Liver (tissue), 9 donors: ENCODE measurements around the gene LRRC70. TPM values are rescaled to one million over a fixed set of nuclear protein-coding genes. Genes with fewer than 3 reads are reported as not detected.

Experiments used
- DNase-seq: peaks from one replicate; pipeline ENCODE4 v3.0.0-alpha.2; 2017; ENCODE audit warnings: low spot score
- H3K27ac ChIP-seq, 2 donors: one replicate each; pipeline ENCODE4 v1.7.0; 2013; ENCODE audit warnings: inconsistent platforms in 2 of 2, low read length in 2 of 2, control low read depth in 1 of 2, low read depth in 1 of 2, mild to moderate bottlenecking in 1 of 2
- H3K27me3 ChIP-seq, 4 donors: one replicate each; pipeline versions ENCODE4 v1.6.1 to v1.7.0; 2013; ENCODE audit warnings: low read length in 3 of 4, inconsistent platforms in 1 of 4, mild to moderate bottlenecking in 1 of 4, moderate library complexity in 1 of 4; ENCODE audit not compliant: control insufficient read depth in 4 of 4, insufficient read depth in 4 of 4
- H3K36me3 ChIP-seq, 4 donors: one replicate each; pipeline versions ENCODE4 v1.6.1 to v1.7.0; 2013; ENCODE audit warnings: low read length in 3 of 4, mild to moderate bottlenecking in 3 of 4, low read depth in 1 of 4, moderate library complexity in 1 of 4; ENCODE audit not compliant: control insufficient read depth in 4 of 4, insufficient read depth in 3 of 4
- H3K4me1 ChIP-seq, 4 donors: one replicate each; pipeline versions ENCODE4 v1.6.1 to v1.7.0; 2013; ENCODE audit warnings: low read length in 3 of 4, mild to moderate bottlenecking in 3 of 4, moderate library complexity in 1 of 4; ENCODE audit not compliant: control insufficient read depth in 4 of 4, insufficient read depth in 4 of 4
- H3K4me3 ChIP-seq, 3 donors: one replicate each; pipeline versions ENCODE4 v1.6.1 to v1.7.0; 2013; ENCODE audit warnings: low read length in 3 of 3, control low read depth in 1 of 3, low read depth in 1 of 3, mild to moderate bottlenecking in 1 of 3
- H3K9ac ChIP-seq, 2 donors: one replicate each; pipeline ENCODE4 v1.7.0; 2013; ENCODE audit warnings: low read length in 2 of 2, mild to moderate bottlenecking in 2 of 2, moderate library complexity in 2 of 2, control low read depth in 1 of 2, low read depth in 1 of 2
- H3K9me3 ChIP-seq, 4 donors: one replicate each; pipeline versions ENCODE4 v1.6.1 to v1.7.0; 2013; ENCODE audit warnings: low read length in 3 of 4; ENCODE audit not compliant: control insufficient read depth in 4 of 4
- ATF3 ChIP-seq: IDR thresholded peaks from 2 replicates; pipeline ENCODE4 v1.6.1; 2016; ENCODE audit warnings: antibody characterized with exemption
- CTCF ChIP-seq: fragments of 150-350 bp; IDR thresholded peaks from 2 replicates; pipeline ENCODE4 v1.5.1; 2017; ENCODE audit warnings: improper control_type of control experiment, low read depth, low read length; ENCODE audit not compliant: missing input control
- FOXA1 ChIP-seq: IDR thresholded peaks from 2 replicates; pipeline ENCODE4 v1.6.1; 2016; ENCODE audit warnings: antibody characterized with exemption
- FOXA2 ChIP-seq: IDR thresholded peaks from 2 replicates; pipeline ENCODE4 v1.6.1; 2016; ENCODE audit warnings: antibody characterized with exemption
- GABPA ChIP-seq, 2 donors: IDR thresholded peaks in 1 of 2; conservative IDR thresholded peaks in 1 of 2; 2 replicates each; pipeline ENCODE4 v1.6.1; 2016; ENCODE audit warnings: antibody characterized with exemption in 2 of 2, mild to moderate bottlenecking in 1 of 2, moderate library complexity in 1 of 2
- HNF4A ChIP-seq, 2 donors: conservative IDR thresholded peaks; 2 replicates each; pipeline ENCODE4 v1.6.1; 2016; ENCODE audit warnings: antibody characterized with exemption in 2 of 2, mild to moderate bottlenecking in 2 of 2
- MAX ChIP-seq: IDR thresholded peaks from 2 replicates; pipeline ENCODE4 v1.6.1; 2016; ENCODE audit warnings: antibody characterized with exemption
- RAD21 ChIP-seq, 2 donors: IDR thresholded peaks; 2 replicates each; pipeline ENCODE4 v1.6.1; 2016; ENCODE audit warnings: antibody characterized with exemption in 2 of 2, mild to moderate bottlenecking in 2 of 2
- REST ChIP-seq: IDR thresholded peaks from 2 replicates; pipeline ENCODE4 v1.6.1; 2016; ENCODE audit warnings: antibody characterized with exemption, mild to moderate bottlenecking
- TAF1 ChIP-seq: conservative IDR thresholded peaks from 2 replicates; pipeline ENCODE4 v1.6.1; 2016; ENCODE audit warnings: antibody characterized with exemption, mild to moderate bottlenecking
- YY1 ChIP-seq: IDR thresholded peaks from 2 replicates; pipeline ENCODE4 v1.6.1; 2016; ENCODE audit warnings: antibody characterized with exemption, mild to moderate bottlenecking
- ZBTB33 ChIP-seq: IDR thresholded peaks from 2 replicates; pipeline ENCODE4 v1.6.1; 2016; ENCODE audit warnings: antibody characterized with exemption
- WGBS: extraction: QIAGEN DNeasy Blood & Tissue Kit; methylation state at CpG from one replicate; pipeline ENCODE4 v1.1.7; 2013; 5-methylcytosine and 5-hydroxymethylcytosine counted together
- polyA plus RNA-seq, 2 donors: library from polyadenylated mRNA; stranded (reverse) in 1 of 2; unstranded in 1 of 2; fragments of 200-250 nt in 1 of 2; fragments of >200 nt in 1 of 2; fragmentation: Nextera tagmentation in 1 of 2; extraction: Ambion mirVana in 1 of 2; gene quantifications; one replicate each; pipeline versions ENCODE4 v1.2.1 to v1.2.3, GENCODE V29; 2013 to 2015
- total RNA-seq, 2 donors: library from RNA; depleted of rRNA; stranded (reverse); fragments of >200 nt; gene quantifications; one replicate each; pipeline ENCODE4 v1.2.3, GENCODE V29; 2014
- donor health status: healthy.
- donor health status: healthy.
- donor health status: healthy.
- donor health status: healthy.
- donor health status: healthy.

Gene LRRC70
- total and polyA plus RNA-seq, 4 donors = 0.66 to 2.8 (median 1.7) TPM

- no peak for TF ChIP-seq ATF3
These were observed 41.8 kb upstream of the LRRC70 start (continued) for GRCh38 chr5:62536783-62537182.

GRCh38 chr5:62538017-62538942 lies 40.3 kb upstream of the LRRC70 start:
- TF ChIP-seq RAD21 (IDR thresholded peaks at IDR 0.05) (no peak), HNF4A (conservative IDR thresholded peaks at IDR 0.05) (no peak), REST (no peak), GABPA (IDR thresholded peaks at IDR 0.05 in 1 of 2, conservative IDR thresholded peaks at IDR 0.05 in 1 of 2) (no peak), YY1 (no peak), ATF3 (no peak), FOXA2 (no peak), TAF1 (no peak), FOXA1 (no peak), ZBTB33 (no peak)
- 88% methylated on average over 9 of the region's 9 CpGs for WGBS

GRCh38 chr5:62542720-62543119 lies 35.9 kb upstream of the LRRC70 start:
- Histone ChIP-seq H3K27ac (no peak overlapping the region), H3K4me1 (no peaks in the 10 kb centered on the region), H3K9ac (no peak overlapping the region), H3K4me3 (no peak overlapping the region), H3K9me3 (no peaks in the 10 kb centered on the region), H3K27me3 (no peaks in the 10 kb centered on the region), H3K36me3 (peaks cover 0 to 5% (median 0%) of the 10 kb centered on the region in 4 donors)
- no peak for DNase-seq
- TF ChIP-seq MAX = no peak
- no peak for TF ChIP-seq CTCF
- TF ChIP-seq ZBTB33 = no peak
- 95% methylated on average over 1 of the region's 1 CpG for WGBS

More at GRCh38 chr5:62538017-62538942, 40.3 kb upstream of the LRRC70 start:
- H3K27ac ChIP-seq = no peak overlapping the region
- no peak for DNase-seq
- H3K4me3 ChIP-seq = no peak overlapping the region
- H3K4me1 ChIP-seq = no peaks in the 10 kb centered on the region
- H3K36me3 ChIP-seq = peaks cover 0 to 5% (median under 1%) of the 10 kb centered on the region in 4 donors
- H3K9ac ChIP-seq = no peak overlapping the region
- H3K27me3 ChIP-seq = no peaks in the 10 kb centered on the region
- H3K9me3 ChIP-seq = no peaks in the 10 kb centered on the region
